T-helper 1 cell treated with Interleukin-12 subunit alpha and Interleukin-12 subunit beta and Interleukin-4 antibody, amounts not matched to agents 30 ng/mL and 1 ng/mL, for 36 hours (primary cell): ENCODE measurements around the gene SCLY. TPM values are rescaled to one million over a fixed set of nuclear protein-coding genes. Genes with fewer than 3 reads are reported as not detected.

ENCODE experiments used
- intact Hi-C: fragments of 100-400 bp; cut with micrococcal nuclease; formaldehyde crosslinking; loops from one replicate; pipeline ENCODE4 v1.15.1; 2024
- total RNA-seq: library from RNA; stranded (reverse); gene quantifications from 2 replicates; pipeline ENCODE4 v1.2.3, GENCODE V29; 2022

SCLY gene
- total RNA-seq, 1 donor from 2014 or later: 55.5 TPM

DNA sequence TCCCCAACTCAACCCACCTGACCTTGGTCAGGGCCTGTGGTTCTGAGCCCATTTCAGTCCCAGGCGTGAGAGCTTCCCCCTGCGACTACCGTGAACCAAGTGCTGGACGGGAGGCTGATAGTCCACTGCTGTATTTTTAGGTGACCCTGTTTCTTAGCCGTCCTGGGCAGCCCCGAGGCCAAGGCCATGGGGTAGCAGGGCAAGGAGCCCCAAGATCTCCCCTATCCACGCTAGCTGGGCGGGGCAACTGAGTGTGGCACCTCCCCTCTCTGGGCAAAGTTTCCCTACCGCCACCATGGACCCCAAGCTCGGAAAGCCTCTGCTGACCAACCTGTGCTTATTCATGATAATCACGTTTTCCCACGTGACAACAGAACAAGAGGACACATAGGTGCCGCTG lies 77.1 kb downstream of the SCLY start:
- intact Hi-C loops: no loop called here

GRCh38 chr2:238138331-238139195 lies 77.8 kb downstream of the SCLY start, which contains the start of gene KLHL30:
Gene KLHL30 (plus strand): TSS chr2:238138668. CDS start chr2:238140755, 2,087 bp downstream.
- intact Hi-C loops: loop anchor here (1.0 kb wide), 1 partner anchor 280 kb away; no protein-coding TSS in a partner anchor

- intact Hi-C loops: loop anchor here (1.0 kb wide), 1 partner anchor 281 kb away; no protein-coding TSS in a partner anchor
These were observed 78.6 kb downstream of the SCLY start for GRCh38 chr2:238139196-238140039.

- intact Hi-C loops: no loop called here
These were observed 79.2 kb downstream of the SCLY start for GRCh38 chr2:238140040-238140439.

- intact Hi-C loops: no loop called here
These were observed 80.1 kb downstream of the SCLY start for GRCh38 chr2:238140721-238141540.

DNA sequence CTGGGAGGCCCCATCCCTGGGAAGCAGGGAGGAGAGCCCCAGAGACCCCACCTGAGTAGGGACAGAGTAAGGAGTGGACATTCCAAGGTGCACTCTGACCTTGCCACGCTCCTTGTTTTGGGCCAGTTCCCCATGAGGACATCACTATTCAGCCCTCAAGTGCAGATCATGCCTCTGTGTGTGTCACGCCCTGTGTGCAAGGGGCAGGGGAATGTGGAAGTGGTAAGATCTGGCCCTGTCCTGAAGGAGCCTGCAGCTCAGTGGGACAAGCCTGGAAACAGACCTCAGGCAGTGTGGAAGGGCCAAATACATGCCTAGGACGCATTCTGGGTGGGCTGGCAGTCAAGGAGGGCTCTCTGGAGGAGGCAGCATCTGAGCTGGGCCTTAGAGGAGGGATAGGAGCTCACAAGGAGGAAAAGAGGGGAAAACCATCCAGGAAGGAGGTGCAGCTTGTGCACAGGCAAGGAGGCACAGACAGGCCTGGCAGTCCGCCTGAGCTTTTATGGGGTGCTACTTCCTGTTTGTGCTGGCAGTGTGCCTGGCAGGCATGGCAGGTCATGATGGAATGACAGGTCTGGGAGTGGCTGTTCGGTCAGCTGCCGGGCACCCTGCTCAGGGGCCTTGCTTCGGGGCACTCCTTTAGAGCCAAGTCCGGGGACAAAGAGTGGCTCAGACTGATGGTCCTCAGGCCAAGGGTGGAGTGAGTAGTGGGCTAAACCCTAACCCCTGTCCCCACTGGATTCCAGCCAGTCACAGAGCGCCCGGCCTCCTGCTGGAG lies 80.9 kb downstream of the SCLY start:
- intact Hi-C loops: no loop called here

- intact Hi-C loops: no loop called here
These were observed 81.8 kb downstream of the SCLY start for GRCh38 chr2:238142382-238143205.

DNA sequence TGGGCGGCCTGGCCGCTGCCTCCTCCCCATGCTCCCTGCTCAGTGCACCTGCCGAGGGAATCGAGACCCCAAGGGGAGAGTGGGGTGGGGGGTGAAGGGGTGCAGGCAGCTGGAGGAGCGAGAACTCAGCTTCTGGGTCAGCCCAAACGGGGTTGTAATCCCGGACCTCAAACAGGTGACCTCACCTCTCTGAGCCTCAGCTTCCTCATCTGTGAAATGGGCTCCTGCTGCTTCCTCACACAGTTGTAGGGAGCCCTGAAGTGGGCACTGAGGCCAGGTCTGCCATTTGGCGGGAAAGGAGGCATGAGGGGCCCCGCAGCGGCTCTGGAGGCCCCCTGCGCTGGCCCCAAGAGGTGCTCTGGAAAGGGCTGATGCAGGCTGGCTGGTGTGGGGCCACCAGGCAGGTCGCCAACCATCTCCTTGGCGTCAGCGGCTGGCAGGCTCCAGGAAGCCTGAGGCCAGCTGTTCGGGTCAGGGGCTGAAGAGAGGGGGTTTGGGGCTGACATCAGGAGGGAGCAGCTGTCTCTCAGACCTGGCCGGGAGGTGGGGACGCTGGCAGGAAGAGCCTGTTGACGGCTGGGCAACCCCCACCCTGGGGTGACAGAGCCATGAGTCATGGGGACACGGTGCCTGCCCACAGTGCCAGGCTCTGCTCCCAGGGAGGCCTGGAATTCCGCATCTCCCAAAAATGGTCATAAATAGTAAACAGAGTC lies 82.6 kb downstream of the SCLY start:
- intact Hi-C loops: no loop called here

DNA sequence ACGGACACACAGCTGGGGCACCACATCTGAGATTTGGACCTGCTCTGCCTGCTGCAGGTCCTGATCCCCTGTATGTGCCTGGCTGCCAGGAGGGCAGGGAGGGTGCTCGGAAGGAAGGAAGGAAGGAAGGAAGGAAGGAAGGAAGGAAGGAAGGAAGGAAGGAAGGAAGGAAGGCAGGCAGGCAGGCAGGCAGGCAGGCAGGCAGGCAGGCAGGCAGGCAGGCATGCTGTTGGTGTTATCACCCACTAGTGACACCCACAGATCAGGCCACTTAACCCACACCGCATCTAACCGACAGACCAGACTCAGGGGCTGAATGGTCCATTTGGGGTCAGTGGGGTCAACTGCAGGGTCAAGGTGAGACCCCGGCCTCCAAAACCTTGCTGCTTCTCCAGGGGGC lies 83.5 kb downstream of the SCLY start:
- intact Hi-C loops: no loop called here

DNA sequence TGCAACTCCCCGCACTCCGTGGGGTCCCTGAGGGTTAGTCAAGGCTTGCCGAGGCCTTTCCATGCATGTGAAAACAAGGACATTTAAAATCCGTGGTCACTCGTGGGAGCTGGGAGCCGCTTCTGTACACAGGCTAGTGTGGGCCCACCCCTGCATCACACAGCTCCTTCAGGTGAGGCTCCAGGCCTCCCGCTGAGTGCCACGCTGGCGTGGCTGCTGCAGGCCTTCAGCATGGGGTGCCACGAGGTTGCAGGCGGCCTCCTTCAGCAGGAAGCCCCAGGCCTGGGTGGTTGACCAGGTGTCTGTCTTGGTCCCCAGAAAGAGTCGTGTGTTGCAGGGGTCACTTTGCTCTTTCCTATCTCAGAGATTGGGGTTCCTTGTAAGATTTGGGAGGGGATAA lies 84.2 kb downstream of the SCLY start:
- intact Hi-C loops: no loop called here

DNA sequence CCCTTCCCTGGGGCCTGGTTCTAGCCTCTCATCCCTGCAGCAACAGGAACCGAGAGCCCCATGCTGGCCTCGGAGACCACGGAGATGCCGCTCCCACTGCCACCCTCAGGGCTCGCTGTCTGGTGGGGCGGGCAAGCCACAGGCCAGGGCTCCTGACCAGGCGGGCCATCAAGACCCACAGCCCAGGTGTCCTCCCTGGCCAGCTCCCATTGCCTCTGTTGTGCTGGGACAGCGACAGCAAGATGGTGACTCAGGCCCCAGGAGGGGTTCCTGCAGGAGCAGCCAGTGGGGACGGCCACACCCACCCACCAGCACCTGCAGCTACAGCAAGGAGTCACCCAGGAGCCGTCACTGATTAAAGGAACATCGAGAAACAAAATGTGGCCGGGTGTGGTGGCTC lies 85.0 kb downstream of the SCLY start:
- intact Hi-C loops: no loop called here

DNA sequence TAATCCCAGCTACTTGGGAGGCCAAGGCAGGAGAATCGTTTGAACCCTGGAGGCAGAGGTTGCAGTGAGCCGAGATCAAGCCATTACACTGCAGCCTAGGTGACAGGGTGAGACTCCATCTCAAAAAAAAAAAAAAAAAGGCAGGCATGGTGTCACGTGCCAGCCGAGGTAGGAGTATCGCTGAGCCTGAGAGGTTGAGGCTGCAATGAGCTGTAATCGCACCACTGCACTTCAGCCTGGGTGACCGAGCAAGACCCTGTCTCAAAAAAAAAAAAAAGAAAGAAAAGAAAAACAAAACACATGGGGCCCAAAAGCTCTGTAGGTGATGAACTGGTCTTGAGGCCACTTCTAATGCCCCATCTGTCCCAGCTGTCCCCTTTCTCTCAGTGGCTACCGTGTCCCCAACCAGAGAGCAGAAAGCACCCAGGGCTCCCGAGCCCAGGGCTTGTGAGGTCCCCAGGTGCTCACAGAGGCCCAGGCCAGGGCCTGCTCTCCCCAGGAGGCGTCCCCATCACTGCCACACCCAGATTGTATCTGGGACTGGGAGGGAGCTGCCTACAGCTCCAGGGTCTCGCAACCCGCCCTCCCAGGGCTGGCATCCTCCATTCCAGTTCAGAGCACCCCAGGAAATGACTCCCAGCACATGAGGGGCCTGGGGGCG lies 86.2 kb downstream of the SCLY start:
- intact Hi-C loops: no loop called here

DNA sequence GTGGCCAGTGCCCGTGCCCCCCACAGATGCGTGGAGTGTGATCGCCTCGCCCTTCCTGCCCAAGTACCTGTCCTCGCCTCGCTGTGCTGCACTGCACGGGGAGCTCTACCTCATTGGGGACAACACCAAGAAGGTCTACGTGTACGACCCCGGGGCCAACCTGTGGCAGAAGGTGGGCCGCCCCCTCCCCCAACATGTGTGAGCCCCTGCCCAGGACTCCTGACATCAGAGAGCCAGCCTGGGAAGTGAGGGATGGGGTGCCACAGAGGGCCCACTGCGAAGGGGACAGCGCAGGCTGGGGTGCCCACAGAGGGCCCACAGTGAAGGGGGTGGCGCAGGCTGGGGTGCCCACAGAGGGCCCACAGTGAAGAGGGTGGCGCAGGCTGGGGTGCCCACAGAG lies 88.2 kb downstream of the SCLY start:
- intact Hi-C loops: no loop called here

Other genes starting within 250 kb of the SCLY start
- 11.8 and 15.0 TPM in 2 replicates for gene RAMP1, start 201.4 kb upstream of the SCLY start, total RNA-seq
- gene UBE2F, start 94.0 kb upstream of the SCLY start, total RNA-seq: 76.0 and 79.1 TPM in 2 replicates
- 0.15 and 0.17 TPM in 2 replicates for gene ESPNL, start 39.3 kb downstream of the SCLY start, total RNA-seq
- not detected in 2 replicates for gene KLHL30, start 77.7 kb downstream of the SCLY start, total RNA-seq
- gene ERFE, start 98.0 kb downstream of the SCLY start, total RNA-seq: not detected in 2 replicates
- 70.2 and 74.8 TPM in 2 replicates for gene ILKAP, start 142.7 kb downstream of the SCLY start, total RNA-seq
- gene HES6, start 179.0 kb downstream of the SCLY start, total RNA-seq: 1.8 and 2.1 TPM in 2 replicates
- 10.6 and 10.7 TPM in 2 replicates for gene PER2, start 227.6 kb downstream of the SCLY start, total RNA-seq